ENCODE data around the gene LDLRAD4. TPM values are rescaled to one million over a fixed set of nuclear protein-coding genes. Genes with fewer than 3 reads are reported as not detected.

LDLRAD4 gene
- total RNA-seq, 1 donor from 2014 or later: 4.3 TPM

DNA sequence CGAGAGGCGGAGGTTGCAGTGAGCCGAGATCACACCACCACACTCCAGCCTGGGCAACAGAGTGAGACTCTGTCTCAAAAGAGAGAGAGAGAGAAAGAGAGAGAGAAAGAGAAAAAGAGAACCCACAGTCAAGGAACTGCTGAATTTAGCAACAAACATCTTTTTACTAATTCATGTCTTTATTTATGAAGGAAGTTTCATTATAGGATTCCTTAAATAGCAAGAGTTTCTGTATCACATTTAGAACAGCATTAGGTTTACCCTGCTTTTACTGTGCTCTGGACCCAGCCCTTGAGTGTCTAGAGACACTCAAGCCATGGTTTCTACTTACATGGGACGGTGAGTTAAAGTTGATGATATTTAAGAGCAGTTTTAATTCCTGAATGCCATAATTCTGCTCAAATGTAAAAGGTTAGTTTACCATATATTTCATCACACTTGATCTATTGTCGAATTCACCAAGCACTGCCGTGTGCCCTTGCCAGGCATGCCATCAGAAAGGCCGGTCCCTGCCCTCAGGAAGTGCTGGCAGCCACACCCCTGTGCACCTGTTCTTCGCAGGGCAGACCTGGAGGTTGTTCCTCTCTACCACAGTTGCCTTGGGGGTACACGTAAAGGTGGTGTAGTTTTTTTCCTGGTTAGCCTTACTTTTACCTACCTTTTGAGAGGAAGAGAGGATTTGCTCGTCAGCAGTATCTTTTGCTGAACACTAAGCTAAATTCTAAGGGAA is 153.3 kb downstream of the LDLRAD4 start:
- DNase-seq (ENCODE audit: low read depth): no peak

DNA sequence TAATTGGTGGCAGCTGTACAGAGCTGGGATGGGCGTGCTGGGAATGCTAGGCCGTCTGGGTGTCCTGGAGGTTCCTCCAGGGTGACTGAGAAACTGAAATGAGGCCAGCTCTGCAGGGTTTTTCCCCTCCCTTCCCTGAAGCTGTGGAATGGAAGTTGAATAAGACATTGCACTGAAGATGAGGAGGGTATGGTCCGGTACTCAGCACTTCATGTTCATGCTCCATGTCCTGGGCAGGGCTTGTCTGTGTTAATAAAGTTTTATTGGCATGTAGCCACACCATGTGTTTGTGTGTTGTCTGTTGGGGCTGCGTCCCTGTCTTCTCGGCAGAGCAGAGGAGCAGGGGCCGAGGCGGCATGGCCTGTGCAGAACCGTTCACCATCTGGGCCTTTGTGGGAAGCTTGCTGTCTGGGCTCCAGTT is 154.0 kb downstream of the LDLRAD4 start:
- DNase-seq (ENCODE audit: low read depth): no peak

DNA sequence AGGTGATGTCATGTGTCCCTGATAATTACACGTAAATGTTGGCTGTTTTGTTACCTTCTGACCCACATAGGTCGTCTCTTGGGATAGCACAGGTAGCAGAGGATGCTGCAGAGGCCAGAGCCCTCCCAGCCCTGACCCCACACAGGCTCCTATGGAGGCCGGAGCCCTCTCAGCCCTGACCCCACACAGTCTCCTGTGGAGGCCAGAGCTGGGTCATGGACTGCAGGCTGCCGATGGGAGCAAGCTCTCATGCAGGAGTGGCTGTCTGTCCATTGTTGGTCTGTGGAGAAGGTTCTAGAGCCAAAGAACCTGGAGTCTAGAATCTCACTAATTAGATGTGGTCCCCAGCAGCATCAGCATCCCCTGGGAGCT is 155.5 kb downstream of the LDLRAD4 start:
- no peak for DNase-seq (ENCODE audit: low read depth)

DNA sequence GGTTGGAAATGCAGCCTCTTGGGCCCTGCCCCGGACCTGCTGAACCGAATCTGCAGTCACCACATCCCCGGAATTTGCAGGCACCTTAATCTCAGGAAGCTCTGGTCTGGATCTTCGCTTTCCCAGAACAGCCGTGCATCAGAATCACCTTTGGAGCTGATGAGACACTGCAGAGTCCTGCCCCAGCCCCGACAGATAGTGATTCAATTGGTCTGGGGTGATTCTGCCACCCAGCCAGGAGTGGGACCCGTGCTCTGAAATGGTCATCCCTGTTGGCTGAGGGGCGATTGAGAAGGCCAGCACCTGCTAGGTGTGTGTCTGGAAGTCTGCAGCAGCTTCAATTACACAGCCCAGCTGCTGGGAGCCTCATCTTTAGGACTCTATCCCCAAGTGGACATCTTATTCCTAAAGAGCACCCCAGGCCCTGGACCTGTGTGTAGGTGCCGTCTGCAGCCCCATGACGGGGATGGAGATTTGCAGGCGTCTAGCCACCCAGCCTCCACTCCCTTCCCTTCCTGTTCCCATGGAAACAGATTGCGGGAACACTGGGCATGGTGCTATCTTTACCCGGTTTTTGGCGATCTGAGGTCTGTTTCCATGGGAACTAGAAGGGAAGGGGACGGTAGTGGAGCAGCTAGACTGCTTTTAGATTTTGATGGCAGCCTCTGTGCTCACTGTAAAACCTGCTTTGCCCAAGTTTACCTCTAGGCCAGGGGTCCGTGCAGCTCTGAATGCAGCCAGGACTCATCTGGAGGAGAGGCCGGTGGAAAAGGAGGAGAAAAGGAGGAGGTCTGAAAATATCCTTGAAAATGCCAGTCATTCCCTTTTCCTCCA is 156.1 kb downstream of the LDLRAD4 start:
- DNase-seq (ENCODE audit: low read depth): no peak

DNA sequence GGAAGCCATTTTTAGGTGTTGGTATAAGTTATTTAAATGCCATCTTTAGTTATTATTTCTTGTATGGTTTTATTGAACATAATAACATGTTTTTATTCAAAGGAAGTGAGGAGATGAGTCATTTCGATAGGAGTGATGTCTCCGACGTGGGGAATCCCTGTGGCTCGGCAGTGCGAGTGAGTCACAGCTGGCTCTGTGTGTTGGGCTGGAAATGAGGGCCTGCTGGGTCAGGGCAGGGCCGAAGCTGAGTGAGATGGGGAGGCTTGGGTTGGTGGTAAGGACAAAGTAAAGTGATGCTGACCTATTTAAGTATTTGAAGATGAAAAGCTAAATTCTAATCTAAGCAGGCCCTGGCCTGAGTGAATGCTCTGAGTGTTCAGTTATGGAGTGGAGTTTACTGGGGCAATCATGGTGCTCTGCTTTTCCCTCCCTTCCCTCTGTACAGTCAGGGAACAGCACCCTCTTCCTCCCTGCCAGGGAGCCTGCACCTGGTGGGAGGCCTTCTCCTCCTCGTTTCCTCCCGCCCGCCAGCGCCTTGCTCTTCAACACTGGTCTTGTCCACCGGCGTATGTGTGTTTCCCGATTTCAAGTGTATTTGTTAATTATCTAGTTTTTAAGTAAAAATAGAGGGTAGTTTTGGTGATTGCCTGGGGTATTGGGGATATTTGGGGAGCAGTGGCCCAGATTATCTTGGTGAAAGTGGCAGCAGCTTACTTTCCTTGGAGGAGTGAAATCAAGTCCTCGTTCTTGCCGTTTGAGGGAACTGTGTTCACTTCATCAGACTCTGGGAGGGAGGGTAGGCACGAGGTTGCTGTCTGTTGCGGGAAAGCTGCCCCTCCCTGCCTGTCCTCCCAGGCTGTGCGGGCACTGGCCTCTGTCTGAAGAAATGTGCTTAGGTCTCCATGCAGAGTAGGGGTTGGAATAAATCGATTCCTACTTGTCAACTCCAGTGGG is 157.0 kb downstream of the LDLRAD4 start:
- peak; percentile 81 for DNase-seq (ENCODE audit: low read depth)

DNA sequence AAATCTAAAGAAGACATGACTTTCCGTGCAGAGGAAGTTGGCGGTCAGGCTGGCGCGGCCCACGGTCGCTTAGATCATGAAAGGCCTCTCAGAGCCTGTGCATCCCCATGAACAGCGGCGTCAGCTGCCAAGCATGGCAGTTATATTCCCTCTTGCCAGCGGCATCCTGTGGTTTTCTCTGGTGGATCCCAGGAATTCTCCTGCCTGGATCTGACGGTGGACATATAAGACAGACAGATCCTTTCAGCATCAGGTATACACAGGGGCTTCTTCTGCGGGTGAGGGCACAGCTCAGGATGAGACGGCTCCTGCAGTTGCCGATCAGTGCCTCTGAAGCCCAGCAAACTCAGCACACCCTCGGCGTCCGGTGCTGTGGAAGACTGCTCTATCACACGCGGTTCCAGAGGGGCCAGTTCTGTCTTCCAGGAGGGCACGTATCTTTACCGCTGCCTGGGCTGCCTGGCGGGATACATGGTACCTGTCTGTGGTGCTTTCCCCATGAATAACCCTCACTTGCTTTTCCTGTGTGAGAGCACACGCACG is 157.8 kb downstream of the LDLRAD4 start:
- DNase-seq (ENCODE audit: low read depth): no peak

DNA sequence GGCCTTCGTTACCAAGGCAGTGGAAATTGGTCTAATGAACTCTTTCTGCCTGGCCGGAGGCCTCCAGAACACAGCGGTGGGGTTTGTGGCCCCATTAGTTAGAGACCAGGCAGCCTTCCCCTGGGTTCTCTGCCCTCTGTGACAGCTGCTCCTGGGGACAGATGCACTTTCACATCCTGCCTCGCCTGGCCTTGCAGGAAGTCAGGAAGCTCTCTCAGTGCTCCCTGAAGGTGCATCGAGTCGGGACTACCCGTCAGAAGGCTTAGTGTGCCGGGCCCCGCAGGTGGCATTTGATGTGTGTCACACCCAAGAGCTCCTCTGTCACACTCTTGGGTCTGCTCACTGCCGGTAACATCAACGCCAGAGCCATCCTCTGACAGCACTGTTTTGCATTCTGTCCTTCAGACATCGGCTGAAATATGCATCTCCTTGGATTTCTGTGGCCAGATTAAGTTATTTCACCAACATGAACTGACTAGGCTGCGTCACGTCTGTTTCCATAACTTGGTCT is 158.3 kb downstream of the LDLRAD4 start:
- DNase-seq (ENCODE audit: low read depth): no peak

DNA sequence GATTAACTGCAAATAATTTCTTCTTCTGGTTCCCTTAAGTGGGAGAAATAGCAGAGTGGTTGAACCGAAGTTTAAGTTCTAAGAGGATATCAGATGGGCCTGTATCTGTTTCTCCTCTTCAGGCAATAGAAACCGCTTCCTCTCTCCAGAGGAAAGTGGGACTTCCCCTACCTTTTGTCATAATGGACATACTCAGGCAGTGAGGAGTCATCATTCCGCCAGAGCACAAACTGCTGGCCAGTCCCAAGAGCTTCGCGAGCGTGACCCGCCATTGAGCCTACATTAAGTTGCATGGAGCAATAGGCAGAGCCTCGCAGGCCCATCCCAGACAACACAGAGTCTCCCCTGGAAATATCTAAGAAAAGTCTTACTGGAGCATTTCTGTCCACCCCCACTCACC is 158.9 kb downstream of the LDLRAD4 start:
- DNase-seq (ENCODE audit: low read depth): peak; percentile 13

DNA sequence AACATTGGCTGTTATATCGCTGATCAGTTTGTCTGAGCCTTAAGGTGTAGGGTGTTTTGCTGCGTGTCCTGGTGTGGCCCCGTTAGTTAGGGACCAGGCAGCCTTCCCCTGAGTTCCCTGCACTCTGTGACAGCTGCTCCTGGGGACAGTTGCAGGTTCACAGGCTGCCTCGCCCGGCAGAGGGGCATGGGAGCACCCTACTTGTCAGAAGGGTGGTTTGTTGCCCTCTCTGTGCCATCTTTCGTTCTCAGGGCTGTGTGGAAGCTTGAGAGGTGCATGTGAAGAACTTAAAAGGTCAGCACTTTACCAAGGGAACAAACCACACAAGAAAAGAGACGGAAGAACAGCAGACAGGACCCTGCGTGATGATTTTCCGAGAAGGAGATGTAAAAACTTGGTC is 159.6 kb downstream of the LDLRAD4 start:
- DNase-seq (ENCODE audit: low read depth): no peak

DNA sequence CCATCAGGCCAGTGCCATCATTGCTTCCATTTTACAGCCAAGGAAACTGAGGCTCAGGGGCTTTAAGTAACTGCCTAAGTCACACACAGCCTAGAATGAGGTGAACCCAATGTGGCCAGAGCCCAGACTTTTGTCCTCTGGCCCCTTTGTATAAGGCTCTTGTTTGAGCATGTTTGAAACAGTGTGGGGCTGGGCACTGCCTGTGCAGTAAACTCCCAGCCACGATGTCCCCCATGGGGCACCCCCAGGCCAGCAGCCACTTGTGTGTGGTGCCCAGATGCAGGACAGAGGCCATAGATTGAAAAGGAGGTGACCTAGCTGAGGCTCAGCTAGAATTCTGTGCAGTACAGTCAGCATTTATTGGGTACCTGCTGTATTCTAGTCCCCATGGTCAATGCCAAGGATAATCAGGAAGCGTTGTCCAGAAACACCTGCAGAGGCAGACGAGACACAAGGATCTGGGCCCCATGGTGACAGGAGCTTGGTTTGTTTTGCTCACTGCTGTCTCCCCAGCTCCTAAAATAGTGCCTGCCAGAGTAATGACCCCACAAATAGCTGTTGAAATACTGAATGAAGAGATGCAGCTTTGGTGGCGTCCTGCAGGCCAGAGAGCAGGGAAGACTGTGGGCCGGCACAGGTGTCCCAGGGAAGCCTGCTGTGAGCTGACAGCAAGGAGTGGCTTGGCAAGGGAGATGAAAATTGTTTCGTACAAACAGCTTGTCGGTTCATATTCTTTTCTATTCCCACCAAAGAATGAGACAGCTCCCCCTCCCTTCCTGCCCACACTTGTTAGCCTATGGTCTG is 160.7 kb downstream of the LDLRAD4 start:
- DNase-seq (ENCODE audit: low read depth): no peak

DNA sequence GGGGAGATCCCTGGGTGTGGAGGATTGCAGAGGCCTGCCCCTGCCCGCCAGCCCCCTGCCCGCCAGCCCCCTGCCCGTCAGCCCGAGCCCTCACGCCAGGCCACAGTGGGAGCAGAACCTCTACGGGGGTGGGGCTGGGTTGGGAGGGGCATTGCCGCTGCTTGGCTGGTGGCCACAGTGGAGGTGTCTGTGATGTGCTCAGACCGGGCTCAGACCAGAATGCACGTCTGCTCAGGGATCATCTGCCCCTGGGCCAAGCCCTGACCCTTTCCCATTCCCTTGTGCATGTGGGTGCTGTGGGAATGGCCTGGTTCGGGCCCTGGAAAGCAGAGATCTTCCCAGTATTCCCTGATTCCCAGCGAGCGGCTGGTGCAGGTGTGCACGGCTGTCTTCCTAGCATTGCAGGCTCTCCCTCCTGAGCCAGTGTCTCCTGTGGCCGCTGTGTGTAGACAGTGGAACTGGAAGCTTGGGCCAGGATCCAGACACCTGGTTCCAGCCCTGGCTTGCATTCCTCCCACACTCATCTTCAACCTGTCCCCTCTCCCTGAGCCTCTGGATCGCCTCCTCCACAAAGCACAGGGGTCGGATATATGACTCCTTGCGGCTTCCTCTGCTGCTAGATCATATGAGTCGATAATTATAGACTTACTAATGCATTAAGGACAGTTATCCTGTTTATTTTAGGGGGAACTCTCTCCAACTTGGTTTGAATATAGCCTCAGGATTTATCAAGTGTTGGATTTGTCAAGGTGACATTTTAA is 161.6 kb downstream of the LDLRAD4 start:
- no peak for DNase-seq (ENCODE audit: low read depth)

DNA sequence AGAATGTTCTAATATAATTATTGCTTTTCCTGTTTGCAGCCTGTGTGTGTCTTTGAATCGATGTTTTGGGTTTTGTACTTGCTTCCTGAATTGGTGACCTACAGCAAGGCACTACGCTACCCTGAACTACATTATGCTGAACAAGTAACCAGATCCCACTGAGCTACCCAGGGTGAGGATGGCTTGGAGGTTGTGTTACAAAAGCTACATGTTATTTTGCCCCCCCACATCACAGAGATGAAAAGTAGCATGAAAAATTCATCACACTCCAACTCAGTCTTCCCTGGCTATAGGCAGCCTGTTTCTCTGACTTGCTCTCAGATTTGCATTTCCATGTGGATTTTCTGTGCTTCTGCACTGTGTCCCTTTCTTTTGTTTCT is 162.1 kb downstream of the LDLRAD4 start:
- no peak for DNase-seq (ENCODE audit: low read depth)

DNA sequence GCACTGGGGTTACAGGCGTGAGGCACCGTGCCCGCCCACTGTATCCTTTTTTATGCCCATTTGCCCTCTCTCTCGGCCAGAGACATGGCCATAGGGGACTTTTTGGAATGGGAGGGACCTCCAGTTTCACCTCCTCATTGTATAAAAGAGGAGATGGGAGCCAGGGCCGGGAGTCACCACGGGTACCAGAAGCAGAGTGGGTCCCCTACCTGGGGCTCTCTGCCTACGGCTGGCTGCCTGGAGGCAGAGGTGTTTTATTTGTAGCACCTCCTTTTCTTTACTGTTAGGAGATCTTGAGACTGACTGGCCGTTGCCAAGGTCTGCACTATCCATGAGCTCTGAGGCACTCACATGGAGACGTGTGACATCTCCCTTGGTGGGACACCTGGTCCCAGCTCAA is 162.8 kb downstream of the LDLRAD4 start:
- no peak for DNase-seq (ENCODE audit: low read depth)

DNA sequence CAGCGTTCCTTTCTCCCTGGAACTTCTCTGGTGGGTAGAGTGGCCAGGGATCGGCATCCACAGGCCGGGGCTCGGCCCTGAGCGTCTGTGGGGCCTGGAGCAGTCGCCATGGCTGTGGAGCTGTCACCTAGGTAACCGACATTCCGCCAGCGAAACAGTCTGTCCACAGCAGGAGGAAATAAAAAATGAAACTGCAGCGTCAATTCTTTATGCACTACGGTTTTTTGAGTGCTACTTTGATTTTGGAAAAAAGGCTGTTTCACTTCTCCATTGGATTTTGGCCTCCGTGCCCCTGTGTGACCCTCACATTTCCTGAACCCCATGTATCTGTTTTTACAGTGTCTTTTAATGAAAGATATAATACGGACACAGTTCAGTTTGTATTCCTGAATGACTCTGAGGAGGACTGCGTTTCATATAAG is 163.4 kb downstream of the LDLRAD4 start:
- peak; percentile 76 for DNase-seq (ENCODE audit: low read depth)

DNA sequence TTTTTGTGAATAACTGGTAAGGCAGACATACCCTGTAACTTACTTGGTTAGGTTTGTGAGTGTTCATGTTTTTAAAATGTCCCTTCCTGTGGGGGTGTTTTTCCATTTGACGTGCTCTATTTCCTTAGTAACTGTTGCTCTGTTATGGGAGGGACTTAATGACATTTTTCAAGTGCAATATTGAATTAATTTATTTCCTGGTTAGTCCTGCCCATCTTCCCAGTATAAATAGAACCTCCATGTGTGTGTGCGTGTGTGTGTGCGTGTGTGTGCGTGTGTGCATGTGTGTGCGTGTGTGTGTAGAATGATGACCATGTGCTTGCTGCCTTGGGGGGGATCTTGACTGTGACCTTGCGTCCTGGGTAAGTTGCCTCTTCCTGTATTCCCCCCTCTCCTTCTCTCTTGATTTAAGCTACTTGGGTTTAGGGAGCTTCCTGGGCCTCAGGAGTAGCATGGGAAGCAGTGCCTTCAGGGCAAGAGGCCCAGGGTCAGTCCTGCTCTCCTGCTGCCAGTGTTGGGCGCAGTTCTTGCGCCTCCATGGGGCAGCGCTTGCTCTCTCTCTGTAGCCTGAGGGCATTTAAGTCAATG is 163.9 kb downstream of the LDLRAD4 start:
- DNase-seq (ENCODE audit: low read depth): peak; percentile 86

DNA sequence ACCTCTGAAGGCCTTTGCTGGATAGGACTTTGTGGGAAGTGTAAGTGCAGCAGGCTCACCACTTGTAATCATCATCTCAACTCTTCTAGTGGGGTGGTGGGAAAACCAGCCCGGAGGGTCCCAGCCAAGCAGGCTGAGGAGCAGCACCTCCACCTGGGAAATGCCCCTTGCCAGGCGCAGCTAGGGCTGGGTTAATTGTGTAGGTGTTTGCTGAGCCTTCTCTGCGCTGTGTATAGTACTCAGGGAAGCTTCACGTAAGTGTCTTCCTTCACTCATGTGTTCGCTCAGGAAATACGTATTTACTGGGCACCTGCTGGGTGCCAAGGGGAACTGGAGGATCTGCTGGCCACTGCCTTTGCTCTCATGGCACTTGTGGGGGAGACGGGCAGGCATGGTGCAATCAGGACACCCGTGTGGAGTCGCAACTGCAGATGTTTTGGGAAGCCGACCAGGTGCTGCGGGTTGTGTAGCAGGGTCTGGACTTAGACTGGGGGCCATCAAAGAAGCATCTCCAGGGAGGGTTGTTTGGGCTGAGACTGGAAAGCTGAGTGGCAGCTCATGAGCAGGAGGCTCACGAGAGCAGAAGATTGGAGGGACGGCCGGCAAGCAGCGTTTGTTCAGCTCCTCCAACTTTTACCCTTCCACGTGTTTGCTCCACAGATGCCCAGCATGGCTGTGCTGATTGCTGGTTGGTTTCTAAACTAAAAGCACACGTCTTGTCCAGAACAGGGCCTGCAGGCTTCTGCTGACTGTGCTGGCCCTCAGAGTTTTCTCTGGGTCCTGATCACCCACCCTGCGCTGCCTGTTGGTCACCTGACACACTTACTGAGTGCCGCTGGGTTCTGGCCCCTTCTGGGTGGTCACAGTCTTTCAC is 164.6 kb downstream of the LDLRAD4 start:
- DNase-seq (ENCODE audit: low read depth): no peak

DNA sequence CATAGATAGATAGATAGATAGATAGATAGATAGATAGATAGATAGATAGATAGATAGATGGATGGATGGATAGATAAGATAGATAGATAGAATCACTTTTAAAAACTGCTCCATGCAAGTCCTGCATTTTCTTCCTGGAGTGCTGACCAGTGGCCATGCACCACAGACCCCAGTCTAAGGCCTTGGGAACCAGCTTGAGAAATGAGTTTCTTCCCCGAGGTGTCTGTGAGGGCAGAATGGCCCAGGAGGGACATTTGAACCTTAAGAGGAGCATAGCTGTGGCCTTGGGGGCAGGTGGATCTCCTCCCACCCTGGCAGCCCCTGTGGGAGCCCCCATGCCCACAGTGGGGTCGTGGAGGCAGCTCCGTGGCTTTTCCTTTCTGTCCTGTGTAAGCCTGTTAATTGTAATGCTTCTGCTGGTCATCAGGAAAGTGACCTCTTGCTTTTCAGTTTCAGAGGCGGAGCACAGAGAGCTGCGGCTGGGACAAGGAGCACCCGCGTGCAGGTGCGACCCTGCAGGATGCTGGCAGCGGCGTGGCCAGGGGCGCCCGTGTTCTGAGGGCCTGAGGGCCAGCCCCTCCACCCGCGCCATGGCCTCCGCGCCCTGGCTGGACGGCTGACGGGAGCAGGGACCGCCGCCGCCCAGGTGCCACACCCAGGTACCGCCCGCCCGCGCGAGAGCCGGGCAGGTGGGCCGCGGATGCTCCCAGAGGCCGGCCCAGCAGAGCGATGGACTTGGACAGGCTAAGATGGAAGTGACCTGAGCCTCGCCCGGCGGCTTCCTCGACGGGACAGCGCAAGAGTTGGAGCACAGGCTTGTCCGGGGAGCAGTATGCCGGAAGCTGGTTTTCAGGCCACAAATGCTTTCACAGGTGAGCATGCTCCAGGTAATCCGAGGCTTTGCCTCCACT is 168.6 kb downstream of the LDLRAD4 start:
- no peak for DNase-seq (ENCODE audit: low read depth)

All from renal cortical epithelial cell (primary cell).